GM10847 (cell line): ENCODE measurements around the gene RALA.

Source experiments
- POLR2A ChIP-seq: IDR thresholded peaks from 2 replicates; pipeline ENCODE4 v1.6.1; 2011; ENCODE audit not compliant: insufficient read length; ENCODE audit errors: extremely low read depth

The RALA gene, protein sequence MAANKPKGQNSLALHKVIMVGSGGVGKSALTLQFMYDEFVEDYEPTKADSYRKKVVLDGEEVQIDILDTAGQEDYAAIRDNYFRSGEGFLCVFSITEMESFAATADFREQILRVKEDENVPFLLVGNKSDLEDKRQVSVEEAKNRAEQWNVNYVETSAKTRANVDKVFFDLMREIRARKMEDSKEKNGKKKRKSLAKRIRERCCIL

DNA sequence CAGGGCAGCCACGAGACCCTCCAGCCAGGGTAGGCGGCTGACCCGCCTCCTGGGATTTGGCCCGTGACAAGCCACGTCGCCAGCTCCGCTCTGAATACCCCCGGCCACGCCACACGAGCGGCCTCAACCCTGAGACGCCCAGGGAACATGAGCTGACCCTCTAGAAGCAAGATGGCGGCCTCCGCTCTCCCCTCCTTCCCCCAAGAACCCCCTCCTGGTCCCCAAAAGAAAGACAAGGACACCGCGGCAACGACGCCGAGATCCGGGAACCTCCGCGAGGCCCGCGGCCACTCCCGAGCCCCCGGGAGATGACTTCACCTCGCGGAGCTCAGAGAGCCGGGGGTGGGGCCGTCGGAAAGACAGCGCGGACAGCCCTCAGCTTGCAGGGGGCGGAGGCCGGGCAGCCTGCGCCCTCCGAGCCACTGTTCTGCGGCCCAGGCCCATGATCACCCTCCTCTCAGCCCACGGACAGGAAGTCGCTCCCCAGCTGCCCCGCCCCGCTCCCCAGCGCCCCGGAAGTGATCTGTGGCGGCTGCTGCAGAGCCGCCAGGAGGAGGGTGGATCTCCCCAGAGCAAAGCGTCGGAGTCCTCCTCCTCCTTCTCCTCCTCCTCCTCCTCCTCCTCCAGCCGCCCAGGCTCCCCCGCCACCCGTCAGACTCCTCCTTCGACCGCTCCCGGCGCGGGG is at the start of gene RALA:
Gene RALA (plus strand): TSS at position 526 of the 685 bp plus-strand sequence. CDS start 63,096 bp downstream, outside the sequence.
- peak; percentile 78 for TF ChIP-seq POLR2A

DNA sequence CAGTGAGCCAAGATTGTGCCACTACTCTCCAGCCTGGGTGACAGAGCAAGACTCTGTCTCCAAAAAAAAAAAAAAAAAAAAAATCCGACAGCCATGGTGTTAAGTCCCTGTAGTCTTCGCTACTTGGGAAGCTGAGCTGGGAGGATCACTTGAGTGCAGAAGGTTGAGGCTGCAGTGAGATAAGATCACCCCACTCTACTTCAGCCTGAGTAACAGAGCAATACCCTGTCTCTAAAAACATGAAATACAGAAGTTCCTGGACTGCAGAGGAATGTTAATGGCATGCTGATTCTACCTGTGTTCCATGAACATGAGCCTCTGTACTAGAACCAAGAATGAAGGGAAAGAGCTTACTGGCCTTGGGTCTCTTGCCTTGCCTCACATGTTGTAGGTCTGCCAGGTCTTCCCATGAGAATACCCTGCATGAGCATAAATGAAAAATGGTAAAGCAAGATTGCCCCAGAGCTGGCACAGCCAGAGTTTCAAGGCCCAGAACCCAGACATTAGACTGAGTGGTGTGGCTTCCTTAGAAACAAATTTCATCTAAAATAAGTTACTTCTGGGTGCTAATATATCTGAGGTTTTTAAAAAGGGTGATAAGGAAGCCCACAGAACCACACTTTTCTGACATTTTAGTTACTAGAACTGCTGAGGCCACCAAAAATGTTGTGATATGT is 48.6 kb upstream of the RALA start:
- TF ChIP-seq POLR2A = no peak

DNA sequence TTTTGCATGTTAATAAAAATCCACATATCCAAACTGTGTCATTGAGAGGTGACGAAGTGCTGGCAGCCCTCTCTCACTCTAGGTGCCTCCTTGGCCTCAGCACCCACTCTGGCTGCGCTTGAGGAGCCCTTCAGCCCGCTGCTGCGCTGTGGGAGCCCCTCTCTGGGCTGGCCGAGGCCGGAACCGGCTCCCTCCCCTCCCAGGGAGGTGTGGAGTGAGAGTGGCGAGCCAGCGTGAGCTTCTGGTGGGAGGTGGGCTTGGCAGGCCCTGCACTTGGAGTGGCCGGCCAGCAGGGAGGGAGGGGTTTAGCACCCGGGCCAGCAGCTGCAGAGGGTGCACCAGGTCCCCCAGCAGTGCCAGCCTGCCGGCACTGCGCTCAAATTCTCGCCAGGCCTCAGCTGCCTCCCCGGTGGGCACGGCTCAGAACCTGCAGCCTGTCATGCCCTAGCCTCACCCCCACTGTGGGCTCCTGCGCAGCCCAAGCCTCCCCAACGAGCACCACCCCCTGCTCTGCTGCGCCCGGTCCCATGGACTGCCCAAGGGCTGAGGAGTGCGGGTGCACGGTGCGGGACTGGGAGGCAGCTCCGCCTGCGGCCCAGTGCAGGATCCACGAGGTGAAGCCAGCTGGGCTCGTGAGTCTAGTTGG is 46.0 kb upstream of the RALA start:
- no peak for TF ChIP-seq POLR2A

DNA sequence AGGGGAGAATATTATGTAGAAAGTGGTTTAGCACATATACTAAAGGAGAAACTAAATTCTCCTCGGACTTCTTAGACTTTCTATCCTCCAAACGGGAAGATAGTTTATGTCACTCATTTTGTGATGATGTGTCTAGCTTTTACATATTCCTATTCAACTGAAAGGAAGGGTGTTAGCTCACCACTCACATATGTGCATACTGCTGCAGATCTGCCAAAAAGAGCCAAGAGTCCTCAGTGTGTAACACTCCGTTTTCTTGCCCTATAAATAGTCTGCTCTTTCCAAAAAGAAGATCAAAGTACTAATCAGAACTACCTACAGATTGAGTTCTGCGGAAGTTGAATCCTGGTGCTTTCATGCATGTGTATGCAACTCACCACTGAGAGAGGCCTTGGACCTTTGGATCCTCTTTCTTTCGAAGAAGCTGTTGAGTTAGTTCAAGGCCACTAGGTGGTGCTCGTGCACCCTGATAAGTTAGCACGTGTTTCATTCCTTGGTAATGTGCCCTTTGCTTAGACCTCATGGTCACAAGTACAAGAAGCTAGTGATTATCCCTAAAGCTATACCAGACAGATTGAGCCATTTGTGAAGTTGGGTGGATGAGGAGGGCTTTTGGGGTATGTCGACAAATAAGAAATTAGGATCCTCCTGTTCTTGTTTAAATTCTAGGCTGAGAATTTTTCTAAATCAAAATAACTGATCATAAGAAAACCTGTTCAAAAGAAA is 43.1 kb upstream of the RALA start:
- no peak for TF ChIP-seq POLR2A

DNA sequence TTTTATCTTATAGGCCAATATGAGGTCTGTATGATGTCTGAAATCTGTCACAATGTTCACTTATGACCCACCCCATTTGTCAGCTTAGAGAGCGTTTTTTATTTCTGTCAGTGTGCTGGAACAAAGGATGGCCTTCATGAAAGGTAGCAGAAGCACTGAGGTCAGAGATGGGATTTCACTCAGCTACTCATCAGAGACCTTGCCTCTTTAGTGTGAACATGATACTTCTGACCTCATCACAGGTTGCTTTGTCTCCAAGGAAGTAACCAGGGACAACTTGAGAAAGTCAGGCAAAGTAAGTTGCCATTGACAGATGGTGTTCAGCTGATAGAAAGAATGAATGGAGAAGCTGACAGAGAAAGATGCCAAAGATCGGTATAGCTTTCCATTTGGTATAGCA is 40.8 kb upstream of the RALA start:
- no peak for TF ChIP-seq POLR2A

DNA sequence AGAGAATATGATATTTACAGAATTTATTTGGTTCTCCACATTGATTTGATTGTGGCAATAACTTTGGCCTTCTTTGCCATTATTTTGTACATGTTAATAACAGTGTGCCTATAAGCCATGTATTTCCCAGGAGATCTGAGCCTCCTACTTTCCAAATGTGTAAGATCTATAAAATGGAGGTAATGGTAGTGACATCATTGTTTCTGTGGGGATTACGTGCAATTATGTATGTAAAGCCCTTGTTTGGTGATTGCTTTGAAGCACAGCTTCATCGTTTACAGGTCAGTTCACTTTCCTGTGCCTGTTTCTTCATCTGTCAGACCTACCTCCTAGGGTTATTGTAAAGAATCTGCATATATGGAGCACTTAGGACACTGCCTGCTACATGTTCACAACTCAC is 39.8 kb upstream of the RALA start:
- no peak for TF ChIP-seq POLR2A

DNA sequence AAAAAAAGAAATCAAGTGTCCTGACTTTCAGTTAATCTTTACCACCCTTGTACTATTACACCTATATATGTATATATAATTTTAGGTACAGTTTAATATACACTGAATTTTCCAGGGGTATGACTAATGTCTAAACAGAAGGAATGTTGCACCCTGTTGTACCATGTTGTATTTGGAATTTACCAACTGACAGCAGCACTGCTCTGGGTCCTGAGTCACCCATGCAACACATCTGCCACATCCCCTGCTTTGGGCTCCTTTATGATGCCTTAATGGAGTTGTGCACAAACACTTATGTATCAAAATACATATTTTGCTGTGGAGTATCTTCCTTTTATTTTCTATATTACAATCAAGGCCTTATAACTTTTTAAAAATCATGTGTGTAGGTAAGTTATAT is 36.0 kb upstream of the RALA start:
- TF ChIP-seq POLR2A = no peak

DNA sequence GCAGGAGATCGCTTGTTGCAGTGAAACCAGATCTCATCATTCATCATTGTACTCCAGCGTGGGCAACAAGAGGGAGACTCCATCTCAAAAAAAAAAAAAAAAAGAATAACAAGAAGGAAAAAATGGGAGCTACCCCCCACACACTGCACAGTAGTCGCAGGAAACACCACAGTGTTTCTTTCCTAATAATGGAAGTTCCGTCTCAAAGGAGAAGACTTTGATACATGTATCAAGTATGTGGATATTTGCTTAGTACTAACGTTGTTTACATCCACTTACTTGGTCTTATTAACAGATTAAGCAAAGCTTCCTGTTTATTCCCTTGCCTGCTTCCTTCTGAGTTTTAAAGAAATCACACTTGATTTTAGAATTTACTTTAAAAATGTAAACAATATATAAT is 35.0 kb upstream of the RALA start:
- TF ChIP-seq POLR2A = no peak

DNA sequence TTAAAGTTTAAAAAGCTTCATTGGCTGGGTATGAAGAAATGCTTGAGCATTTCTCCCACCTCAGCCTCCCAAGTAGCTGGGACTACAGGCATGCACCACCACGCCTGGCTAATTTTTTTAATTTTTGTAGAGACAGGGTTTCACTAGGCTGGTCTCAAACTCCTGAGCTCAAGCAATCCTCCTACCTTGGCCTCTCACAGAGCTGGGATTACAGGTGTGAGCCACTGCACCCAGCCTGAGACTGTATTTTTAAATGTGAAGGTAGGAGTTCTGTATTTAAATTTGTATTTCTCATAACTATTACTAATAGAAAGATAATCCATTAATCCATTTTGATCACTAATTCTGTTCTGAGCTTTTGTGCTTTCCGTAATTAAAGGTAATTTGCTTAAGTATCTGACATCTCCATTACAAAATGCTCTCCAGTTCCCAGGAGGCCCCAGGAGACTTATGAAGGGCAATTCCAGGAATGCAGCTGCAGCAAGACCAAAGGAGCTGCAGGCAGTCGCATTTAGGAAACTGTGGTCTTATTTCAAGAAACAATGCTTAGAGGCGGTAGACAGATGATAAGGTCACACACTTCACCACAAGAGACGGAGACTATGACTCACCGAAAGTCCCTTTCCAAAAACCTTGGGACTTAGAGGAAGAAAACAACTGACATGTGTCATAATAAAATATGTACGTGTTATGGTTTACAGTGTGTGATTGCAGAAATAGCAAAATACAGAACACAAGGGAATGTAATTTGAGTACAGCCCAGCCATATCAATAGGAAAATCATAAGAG is 33.9 kb upstream of the RALA start:
- no peak for TF ChIP-seq POLR2A

DNA sequence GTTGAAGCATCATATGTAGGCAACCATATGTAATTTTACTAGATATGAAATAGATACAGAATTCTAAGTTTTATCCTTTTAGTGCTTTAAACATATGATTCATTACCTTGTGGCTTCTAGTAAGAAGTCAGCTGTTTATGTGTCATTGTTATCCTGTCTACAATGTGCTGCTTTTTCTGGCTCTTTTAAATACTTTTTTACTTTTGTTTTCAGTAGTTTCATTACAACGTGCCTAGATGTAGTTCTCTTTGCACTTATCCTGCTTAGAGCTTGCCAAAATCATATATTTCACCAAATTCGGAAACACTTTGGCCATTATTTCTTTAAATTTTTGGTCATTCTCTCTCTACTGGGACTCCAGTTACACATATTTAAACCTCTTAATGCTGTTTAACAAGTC is 30.8 kb upstream of the RALA start:
- TF ChIP-seq POLR2A = no peak

DNA sequence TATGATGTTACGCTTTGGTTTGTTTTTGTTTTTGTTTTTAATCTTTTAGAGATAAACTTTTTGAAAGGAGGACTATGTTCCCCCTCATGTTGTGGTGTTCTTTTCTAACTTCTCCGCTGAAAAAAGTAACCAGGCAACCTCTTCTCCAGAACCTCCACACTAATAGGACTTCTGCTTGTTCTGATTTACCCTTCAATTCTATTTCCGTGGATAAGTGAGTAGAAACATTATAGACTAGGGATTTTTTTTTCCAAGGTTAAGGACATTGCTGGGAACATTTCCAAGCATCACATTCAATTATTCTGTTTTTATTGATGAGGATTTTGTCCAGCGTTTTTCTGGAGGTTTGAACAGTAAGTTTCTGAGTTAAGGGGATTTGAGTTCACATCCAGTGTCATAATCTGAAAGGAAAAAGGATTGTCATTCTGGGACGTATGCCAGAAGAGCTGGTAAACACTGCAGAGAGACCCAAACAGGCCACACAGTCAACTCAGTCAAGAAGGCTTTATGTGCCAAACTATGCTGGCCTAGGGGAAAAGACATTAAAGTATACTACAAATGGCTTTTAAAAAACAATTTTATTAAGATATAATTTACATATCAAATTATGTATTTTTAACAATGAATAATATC is 28.3 kb upstream of the RALA start:
- no peak for TF ChIP-seq POLR2A

DNA sequence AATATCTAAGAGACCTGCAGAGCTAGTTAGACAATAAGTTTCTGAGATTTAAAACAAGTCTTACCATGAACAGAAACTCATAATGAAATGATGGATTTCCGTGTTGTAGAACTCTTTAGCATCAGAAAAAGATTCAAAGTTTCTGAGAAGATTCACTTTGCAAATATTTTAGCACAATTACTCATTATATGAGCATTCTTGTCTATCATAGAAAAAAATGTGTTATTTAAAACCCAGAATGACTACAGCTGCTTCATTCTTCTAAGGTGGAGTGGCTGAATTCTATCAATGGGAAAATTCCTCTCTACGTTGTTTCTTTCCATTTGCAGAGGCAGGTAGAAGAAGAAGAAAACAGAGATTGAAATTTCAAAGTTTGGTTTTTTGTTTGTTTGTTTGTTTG is 21.0 kb upstream of the RALA start:
- no peak for TF ChIP-seq POLR2A

DNA sequence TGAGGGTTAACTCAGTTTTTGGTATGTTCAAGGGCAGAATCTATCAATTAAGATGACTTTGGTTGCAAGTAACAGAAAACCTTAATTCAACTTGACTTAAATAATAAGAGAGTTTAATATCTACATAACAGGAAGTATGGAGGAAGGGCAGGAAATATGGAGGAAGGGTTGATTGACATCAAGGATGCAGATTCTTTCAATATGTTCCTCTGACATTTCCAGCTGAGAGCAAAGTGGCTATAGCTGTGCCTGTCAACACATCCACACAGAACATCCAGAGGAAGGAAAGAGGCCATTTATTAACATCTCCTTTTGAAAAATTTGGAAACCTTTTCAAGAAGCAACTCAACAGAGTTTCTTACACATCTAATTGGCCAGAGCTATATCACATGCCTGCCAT is 19.4 kb upstream of the RALA start:
- TF ChIP-seq POLR2A = no peak

DNA sequence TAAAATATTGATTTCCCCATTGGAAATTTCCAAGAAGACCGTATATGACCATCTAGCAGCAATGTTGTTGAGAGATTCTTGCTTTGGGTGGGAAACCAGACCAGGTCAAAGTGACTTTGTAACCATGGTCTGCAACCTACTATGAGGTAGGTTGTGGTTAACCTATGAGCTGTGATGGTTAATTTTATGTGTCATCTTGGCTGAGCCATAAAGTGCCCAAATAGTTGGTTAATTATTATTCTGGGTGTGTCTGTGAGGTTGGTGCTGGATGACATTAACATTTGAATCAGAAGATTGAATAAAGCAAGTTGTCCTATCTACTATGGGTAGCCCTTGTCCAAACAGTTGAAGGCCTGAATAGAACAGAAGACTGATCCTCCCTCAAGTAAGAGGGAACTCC is 18.3 kb upstream of the RALA start:
- no peak for TF ChIP-seq POLR2A
